Stromal cell of bone marrow (primary cell): ENCODE measurements around the gene SMIM24.
"Not testable (repeated sequence)": the region's sequence is repeated elsewhere in the genome, so short reads cannot be mapped to it uniquely, and the experiment has no call there.

Source experiments
- DNase-seq: peaks from one replicate; pipeline ENCODE4 v3.0.0-alpha.2; 2012; ENCODE audit warnings: low read depth

Gene SMIM24

DNA sequence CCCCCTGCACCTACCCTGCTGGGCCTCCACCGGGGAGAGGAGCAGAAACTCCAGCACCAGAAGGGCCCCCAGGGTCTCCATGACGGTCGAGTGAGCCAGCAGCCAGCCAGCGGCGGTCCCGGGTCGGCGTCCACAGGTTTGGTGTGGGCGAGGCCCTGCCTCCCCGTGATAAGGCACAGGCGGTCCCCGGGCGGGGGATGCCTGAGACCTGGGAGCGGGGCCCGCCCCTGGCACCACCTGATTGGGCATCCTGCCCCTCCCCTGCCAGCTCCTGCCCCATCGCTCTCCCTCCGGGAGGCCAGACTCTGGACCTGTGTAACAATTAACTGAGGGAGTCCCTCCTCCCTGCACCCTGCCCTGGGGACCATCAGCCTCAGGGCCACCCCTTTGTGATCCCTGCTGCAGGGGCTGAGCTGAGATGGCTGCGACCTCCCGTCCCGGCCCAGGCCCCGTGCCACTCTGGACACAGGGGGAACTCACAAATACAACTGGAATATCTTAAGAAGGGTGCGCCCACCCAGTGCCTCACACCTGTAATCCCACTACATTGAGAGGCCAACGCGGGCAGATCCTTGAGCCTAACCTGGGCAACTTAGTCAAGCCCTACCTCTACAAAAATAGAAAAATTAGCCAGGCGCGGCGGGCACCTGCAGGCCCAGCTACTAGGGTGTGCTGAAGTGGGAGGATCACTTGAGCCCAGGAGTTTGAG lies at the start of gene SMIM24:
Gene SMIM24 (minus strand): TSS at position 143 of the 709 bp plus-strand sequence. CDS start 62 bp downstream, at position 81.
- DNase-seq, result no peak

DNA sequence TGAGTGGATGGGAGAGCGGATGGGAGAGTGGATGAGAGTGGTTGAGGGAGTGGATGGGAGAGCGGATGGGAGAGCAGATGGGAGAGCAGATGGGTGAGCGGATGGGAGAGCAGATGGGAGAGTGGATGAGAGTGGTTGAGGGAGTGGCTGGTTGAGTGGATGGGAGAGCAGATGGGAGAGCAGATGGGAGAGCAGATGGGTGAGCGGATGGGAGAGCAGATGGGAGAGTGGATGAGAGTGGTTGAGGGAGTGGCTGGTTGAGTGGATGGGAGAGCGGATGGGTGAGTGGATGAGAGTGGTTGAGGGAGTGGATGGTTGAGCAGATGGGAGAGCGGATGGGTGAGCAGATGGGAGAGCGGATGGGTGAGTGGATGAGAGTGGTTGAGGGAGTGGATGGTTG lies 49.0 kb upstream of the SMIM24 start:
- DNase-seq, result not testable (repeated sequence)

DNA sequence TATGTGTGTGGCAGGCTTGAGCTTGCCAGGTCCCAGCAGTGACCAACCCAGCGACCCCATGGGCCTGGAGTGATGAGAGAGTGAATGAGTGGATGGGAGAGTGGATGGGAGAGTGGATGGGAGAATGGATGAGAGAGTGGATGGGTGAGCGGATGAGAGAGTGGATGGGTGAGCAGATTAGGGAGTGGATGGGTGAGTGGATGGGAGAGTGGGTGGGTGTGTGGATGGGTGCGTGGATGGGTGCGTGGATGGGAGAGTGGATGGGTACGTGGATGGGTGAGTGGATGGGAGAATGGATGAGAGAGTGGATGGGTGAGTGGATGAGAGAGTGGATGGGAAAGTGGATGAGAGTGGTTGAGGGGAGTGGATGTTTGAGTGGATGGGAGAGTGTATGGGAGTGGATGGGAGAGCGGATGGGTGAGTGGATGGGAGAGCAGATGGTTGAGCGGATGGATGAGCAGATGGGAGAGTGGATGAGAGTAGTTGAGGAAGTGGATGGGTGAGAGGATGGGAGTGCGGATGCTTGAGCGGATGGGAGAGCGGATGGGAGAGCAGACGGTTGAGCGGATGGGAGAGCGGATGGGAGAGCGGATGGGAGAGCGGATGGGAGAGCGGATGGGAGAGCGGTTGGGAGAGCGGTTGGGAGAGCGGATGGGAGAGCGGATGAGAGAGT lies 48.4 kb upstream of the SMIM24 start:
- no peak for DNase-seq

DNA sequence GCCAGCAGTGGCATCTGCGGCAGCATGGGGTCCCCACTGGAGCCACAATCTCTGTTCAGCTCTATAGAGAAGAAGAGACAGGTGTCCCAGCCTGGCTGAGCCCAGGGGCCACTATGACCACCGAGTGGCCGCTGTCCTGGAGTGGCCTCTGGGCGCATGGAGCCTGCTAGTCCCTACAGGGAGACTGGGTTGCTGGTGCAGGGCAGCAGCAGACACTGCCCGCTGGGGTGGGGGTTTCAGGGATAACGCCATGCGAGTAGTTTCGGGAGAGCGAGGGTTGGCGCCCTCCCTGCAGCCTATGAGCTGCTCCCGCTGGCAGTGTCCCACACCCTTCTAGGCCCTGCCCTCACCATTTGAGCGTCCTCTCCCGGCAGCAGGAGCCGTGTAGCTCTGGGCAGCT lies 47.8 kb upstream of the SMIM24 start:
- DNase-seq, result no peak

DNA sequence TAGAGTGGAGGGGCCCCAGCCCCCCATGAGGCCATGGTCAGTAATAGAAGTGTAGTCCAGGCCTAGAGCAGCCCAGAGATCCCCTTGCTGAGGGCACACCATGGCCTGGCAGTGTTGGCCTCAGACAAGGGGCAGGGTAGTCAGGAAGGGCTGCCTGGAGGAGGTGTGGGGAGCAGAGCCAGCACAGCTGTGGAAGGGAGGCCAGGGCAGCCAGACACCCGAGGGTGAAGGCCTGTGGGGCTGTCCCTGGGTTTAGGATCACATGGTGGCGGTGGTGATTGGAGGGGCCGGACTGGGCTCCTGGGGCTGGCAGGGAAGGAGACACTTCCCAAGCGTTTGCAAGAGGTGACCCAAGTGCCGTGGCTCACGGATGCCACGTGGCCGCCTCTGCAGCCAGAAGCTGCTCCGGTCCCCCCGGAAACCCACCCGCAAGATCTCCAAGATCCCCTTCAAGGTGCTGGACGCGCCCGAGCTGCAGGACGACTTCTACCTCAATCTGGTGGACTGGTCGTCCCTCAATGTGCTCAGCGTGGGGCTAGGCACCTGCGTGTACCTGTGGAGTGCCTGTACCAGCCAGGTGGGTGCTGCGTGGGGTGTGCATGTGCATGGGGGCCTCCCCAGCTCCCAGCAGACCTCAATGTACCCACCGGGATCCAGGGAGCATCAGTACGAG lies 47.0 kb upstream of the SMIM24 start:
- no peak for DNase-seq

DNA sequence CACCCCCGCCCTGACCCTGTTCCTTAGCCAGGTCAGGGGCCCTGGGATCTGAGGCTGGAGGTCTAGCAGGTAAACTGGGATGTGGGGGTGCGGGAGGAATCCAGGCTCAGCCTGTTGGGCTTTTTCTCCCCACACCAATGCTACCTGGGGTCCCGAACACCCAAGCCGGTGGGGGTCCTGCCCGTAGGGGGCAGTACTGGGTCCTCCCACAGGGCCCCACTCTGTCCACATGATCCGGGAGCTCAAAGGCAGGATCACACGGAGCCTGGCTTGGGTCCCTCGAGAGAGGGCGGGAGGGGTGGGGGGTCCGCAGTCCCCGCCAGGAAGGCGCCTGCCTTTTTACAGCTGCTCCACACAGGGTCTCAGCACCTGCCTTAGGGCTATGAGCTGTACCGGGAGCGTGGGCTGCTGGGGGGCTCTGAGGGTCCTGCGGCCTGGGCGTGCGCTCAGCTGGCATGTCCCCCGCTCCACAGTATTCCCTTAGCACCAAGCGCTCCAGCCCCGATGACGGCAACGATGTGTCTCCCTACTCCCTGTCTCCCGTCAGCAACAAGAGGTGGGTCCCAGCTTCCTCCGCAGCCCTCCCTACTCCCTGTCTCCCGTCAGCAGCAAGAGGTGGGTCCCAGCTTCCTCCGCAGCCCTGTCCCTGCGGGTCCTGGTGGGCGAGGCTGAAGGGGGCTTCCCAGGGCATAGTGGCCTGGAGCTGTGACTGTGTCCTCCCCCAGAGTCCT lies 46.3 kb upstream of the SMIM24 start:
- no peak for DNase-seq

DNA sequence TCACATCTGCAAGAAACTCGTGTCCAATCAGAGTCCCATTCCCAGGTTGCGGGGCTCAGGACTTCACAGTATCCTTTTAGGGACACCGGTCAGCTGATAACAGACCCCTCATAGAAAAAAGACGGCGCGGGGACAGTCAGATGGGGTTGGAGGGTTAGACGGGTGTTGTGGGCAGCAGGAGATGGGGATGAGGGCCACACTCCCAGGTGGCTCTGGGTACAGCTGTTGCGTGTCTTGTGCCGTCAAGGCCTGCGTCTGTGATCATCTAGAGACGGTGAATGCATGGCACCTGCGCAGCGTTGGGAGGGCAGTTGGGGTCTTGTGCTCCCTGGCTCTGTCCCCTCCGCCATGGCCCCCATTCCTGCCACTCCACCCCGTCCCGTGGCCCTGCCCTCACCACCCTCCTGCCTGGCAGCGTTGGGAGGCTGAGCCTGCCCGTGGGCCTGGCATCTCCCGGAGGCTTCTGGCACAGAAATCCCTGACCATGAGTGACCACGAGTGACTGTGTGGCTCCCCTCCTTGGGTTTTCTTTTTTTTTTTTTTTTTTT lies 44.7 kb upstream of the SMIM24 start:
- DNase-seq, result no peak

DNA sequence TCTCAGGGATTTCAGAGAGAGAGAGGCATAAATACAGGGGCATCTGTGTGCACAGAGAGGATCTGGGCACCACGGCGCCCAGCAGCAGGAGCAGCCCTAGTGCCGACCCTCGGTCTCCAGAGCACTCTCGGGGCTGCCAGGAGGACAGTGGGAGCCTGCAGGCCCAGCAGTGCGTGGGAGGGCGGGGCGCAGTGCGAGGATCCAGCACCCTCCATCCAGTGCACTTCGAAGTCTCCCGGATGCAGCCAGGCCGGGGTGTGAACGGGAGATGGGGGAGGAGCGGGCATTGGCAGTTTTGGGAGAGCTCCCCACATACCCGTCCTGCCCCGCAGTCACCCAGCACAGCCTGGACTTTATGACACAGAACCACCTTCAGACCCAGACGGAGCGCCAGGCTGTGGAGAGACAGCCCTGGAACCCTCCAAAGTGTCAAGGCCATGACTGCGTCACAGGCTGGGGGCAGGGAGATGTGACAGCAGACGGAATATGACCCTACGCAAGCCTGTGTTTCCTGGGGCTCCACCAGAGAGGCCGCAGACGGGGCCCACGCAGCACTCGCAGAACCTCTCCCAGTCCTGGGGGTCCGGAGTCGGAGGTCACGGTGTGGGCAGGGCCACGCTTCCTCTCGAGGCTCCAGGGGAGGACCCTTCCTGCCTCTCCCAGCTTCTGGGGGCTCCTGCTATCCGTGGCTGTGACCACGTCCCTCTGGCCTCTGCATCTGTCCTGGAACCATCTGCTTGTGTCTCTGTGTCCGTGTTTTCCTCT lies 43.9 kb upstream of the SMIM24 start:
- no peak for DNase-seq

DNA sequence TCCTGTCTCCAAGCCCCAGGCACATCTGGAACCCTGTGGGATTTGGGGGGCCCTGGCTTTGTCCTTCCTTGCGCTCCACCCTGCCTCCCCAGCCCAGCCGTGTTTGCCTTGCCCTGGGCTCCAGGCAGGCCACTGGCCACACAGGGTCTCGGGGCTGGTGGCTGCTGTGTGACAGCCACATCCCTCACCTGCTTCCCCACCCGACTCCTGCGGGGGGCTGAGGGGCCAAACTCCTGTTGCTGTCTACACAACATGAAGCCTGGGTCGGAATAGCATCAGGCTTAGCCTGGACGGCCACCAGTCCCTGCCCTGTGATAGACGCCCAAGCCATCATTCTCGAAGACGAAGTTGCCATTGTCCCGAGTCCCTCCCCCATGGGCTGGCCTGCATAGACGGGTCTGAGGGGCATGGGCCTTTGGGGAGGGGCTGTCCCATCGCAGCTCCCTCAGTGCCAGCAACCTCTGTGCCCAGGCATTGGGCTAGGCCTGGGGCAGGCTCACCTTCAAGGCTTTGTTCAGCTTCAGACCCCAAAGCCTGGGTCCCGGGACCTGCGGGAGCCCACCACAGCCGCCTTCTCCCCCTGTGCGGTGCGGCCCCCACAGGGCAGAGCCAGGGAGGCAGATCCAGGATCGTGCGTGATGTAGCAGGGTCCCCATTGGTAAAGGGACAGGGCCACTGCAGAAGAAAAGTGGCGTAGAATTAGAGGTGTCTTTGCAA lies 43.2 kb upstream of the SMIM24 start:
- DNase-seq, result no peak

DNA sequence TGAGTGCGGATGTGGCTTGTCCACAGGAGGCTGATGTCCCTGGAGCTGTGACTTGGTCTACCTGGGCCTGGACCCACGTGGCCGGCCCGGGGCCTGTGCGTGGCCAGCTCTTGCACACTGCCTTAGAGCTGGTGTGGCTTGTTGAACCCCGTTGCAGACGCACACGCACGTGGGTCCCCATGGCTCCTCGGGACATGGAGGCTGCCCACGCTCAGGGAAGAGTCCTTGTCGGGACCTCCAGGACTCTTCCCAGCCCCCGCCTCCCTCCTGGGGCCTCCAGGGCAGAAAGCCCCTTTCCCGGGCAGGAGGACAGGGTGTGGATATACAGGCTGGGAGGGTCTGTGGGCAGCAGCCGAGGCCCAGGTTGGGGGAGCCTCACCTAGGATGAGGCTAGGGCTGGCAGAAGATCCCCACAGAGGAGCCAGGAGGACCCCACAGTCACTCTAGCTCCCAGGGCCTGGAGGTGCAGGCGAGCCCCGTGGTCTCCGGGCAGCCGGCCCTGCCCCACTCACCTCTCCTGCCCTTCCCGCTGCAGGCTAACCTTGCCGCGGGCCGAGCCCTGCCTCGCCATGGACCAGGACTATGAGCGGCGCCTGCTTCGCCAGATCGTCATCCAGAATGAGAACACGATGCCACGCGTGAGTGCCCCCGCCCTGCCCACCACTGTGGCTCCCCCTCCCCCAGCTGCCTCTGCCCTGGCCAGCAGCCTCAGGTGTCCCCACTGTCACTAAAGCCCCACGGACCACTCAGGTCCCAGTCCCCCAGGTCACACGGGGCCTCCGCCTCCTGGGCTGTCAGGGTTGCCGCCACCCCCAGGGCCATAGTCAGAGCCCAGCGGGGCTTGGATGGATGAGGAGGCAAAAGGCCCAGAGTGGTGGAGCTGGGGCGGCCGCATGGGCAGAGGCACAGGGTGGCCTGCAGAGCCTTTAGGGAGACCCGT lies 42.4 kb upstream of the SMIM24 start:
- DNase-seq, result no peak

DNA sequence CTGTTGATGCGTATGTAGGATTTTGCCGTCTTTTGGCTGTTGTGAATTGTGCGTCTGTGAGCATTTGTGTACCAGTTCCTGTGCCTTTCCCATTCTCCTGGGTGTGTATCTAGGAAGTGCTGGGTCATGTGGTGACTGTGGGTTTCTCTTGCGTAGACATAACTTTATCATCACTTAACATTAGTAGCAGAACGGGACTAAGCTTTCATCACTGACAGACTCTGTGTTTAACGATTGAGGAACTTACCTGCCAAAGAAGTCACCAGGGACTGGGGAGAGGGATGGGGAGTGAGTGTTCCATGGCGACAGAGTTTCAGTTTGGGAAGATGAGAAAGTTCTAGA lies 40.8 kb upstream of the SMIM24 start:
- DNase-seq, result no peak

DNA sequence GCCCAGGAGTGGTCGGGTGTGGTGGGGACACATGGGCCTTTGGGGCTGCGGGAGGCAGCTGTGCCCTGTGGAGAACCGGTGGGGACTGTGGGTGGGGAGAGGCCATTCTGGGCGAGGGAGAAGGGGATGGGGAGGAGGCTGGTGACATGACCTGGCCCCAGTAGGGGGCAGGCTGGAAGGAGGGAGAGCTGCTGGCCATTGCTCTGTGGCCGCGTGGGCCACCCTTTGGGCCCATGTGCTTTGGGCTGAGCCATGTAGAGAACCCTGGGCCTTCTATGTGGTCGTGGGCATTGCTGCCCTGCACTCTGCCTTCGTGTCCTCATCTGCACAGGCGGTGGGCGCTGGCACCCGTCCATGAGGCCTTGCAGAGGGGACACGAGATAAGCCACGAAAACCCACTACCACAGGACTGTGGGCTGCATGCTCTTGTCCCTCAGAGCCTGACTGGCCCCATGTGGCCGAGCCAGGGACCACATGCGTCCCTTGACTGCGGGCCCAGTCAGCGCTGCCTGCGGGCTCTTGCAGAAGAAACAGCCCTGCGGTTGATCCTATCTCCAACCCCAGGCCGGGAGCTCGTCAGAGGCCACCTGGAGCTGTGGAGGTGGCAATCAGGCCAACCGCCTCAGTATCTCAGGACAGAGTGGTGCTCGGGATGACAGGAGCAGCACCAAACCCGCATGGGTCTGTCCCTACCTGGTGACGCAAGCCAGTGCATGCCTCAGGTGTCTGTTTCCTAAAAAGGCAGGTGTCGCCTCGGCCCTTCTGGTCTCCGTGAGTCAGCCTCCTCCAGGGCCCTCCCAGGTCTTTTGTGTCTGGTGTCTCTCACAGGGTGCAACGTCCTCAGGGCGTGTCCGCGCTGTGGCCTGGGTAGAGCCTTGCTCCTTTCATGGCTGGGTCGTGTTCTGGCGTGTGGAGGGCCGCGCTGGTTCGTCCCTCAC lies 40.1 kb upstream of the SMIM24 start:
- no peak for DNase-seq

DNA sequence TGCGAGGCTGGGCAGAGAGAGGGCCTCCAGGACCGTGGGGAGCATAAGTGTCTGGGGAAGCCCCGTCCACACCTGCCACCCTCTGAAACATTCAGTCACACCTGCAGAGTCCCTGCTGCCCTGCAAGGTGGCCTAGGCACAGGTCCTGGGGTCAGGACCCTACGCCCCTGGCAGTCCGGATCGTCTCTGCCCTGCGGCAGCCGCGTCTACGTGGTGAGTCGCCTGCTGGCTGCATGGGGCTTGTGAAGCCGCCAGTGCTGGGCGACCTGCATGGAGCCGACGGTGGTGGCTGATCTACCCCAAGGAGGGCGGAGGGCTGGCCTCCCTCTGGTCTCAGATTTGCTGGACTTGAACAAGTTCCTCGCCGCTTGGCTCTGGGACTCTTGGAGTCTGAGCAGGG lies 38.8 kb upstream of the SMIM24 start:
- no peak for DNase-seq

DNA sequence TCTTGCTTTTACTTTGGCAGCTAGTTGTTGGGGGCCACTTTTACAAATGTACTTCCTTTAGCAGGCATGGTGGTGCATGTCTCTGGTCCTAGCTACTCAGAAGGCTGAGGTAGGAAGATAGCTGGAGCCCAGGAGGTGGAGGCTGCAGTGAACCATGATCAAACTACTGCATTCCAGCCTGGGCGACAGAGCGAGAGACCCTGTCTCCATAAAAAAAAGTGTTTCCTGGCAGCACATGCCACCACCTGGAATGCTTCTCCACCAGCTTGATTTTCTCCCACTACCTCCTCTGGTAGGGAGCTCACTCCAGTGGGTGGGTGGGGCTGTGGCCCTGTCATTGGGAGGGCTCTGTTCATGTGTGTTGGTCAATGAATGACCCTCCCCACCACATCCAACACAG lies 38.3 kb upstream of the SMIM24 start:
- DNase-seq, result no peak

DNA sequence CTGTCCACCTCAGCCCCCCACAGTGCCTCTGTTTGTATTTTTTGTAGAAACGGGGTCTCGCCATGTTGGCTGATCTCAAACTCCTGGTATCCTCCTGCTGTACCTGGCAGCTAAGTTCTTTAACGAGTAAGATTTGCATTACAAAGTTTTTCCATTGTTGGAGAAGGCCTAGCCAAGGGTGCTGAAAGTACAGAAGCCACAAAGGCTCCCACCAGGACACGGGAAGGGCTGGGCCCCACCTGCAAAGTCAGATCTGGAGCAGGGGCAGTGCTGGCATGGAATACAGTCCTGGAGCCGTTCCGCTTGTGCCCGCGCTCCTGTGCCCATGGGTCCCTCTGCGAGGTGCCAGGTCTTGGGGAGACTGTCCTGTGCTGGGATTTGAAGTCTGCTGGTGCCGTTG lies 37.9 kb upstream of the SMIM24 start:
- no peak for DNase-seq

DNA sequence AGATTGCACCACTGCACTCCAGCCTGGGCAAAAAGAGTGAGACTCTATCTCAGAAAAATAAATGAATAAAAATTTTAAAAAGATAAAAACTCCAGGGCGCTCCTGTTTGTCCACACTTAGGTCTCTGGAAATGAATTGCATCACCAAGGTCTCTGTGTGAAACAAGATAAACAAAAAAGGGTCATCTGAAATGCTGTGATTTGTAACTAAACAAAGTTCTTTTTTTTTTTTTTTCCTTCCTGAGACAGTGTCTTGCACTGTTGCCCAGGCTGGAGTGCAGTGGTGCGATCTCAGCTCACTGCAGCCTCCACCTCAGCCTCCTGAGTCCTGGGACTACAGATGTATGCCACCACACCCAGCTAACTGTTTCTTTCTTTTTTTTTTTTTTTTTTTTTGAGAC lies 37.3 kb upstream of the SMIM24 start:
- DNase-seq, result no peak

DNA sequence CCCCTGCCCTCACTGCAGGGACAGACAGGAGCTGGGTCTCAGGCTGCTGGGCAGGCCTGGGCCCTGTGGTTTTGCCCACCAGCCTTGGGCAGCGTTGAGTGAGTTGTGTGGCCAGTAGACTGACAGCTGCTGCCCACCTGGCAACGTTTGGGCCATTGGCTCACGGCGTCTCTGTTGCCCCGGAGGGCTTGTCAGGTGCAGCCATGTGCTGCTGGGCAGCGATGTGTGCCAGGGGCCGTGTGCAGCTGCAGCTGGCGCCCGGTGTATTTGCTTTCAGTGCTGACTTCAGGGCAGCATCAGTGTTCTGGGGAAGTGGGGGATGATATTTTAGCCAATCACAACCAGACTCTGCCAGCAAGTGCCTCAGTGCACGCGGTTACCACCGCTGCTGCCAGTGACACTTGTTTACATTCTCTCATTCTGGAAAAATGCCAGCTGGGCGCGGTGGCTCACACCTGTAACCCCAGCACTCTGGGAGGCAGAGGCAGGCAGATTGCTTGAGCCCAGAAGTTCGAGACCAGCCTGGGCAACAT lies 36.4 kb upstream of the SMIM24 start:
- no peak for DNase-seq

DNA sequence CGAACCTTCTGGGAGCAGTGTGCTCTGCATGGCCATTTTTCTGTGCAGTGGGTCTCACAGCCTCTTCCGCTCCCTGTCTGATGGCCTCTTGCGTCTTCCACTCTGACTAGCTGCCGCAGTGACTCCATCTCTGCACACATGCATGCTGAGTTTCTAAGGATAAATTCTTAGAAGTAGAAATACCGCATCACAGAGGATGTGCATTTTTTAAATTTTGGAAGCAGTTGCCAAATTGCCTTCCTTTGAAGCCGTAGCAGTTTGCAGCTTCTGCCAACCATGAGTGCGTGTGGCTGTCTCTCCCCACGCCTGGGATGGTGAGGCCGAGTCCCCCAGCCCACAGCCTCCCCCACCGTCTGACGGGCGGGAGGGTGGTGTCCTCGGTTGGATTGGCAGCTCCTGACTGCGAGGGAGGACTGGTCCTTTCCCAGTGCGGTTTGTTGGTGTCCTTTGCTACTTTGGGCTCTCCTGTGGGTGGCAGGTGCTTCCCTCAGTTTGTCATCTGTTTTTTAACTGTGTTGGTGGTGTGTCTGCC lies 35.6 kb upstream of the SMIM24 start:
- no peak for DNase-seq
